GM23338 (cell line): ENCODE measurements around the gene SLC35B4. TPM values are rescaled to one million over a fixed set of nuclear protein-coding genes. Genes with fewer than 3 reads are reported as not detected.
"Not testable (repeated sequence)": the region's sequence is repeated elsewhere in the genome, so short reads cannot be mapped to it uniquely, and the experiment has no call there.

Source experiments
- ATAC-seq: fragments of 200-7000 bp; cut with Tn5 transposase; 3 replicates; pipeline ENCODE4 v1.9.1; 2020
- DNase-seq: peaks from one replicate; pipeline ENCODE4 v3.0.0-alpha.2; 2015; ENCODE audit warnings: low spot score
- H2AFZ ChIP-seq: fragments of 200-600 bp; sonication (generic); 2 replicates; pipeline ENCODE4 v1.8.0; 2016; ENCODE audit warnings: antibody characterized with exemption, mild to moderate bottlenecking, moderate library complexity
- H3F3A ChIP-seq: fragments of 200-600 bp; sonication (generic); replicated peaks from 2 replicates; pipeline ENCODE4 v1.8.0; 2017; ENCODE audit warnings: antibody characterized with exemption, mixed run types, low read depth
- H3K27ac ChIP-seq: fragments of 200-600 bp; sonication (generic); 2 replicates; pipeline ENCODE4 v1.6.1; 2016; ENCODE audit warnings: low read depth
- H3K27me3 ChIP-seq: fragments of 200-600 bp; sonication (generic); 2 replicates; pipeline ENCODE4 v1.8.0; 2016; ENCODE audit warnings: mild to moderate bottlenecking, mixed run types, moderate library complexity; ENCODE audit not compliant: insufficient read depth
- H3K36me3 ChIP-seq: fragments of 200-600 bp; sonication (generic); 2 replicates; pipeline ENCODE4 v1.8.0; 2016; ENCODE audit warnings: mild to moderate bottlenecking; ENCODE audit not compliant: insufficient read depth
- H3K4me1 ChIP-seq: fragments of 200-600 bp; sonication (generic); 2 replicates; pipeline ENCODE4 v1.8.0; 2016; ENCODE audit warnings: mild to moderate bottlenecking, moderate library complexity; ENCODE audit not compliant: insufficient read depth
- H3K4me2 ChIP-seq: fragments of 200-600 bp; sonication (generic); 2 replicates; pipeline ENCODE4 v1.7.1; 2017; ENCODE audit warnings: mixed run types
- H3K4me3 ChIP-seq: fragments of 200-600 bp; sonication (generic); 2 replicates; pipeline ENCODE4 v1.6.1; 2016; ENCODE audit warnings: mixed run types
- H3K79me2 ChIP-seq: fragments of 200-600 bp; sonication (generic); replicated peaks from 2 replicates; pipeline ENCODE4 v1.8.0; 2017; ENCODE audit warnings: mild to moderate bottlenecking; ENCODE audit not compliant: insufficient read depth
- H3K9me2 ChIP-seq: fragments of 200-600 bp; sonication (generic); 2 replicates; pipeline ENCODE4 v1.8.0; 2017; ENCODE audit not compliant: insufficient read depth
- H4K20me1 ChIP-seq: fragments of 200-600 bp; sonication (generic); replicated peaks from 2 replicates; pipeline ENCODE4 v1.8.0; 2017; ENCODE audit warnings: mild to moderate bottlenecking; ENCODE audit not compliant: insufficient read depth
- H3K27ac Mint-ChIP-seq: 2 replicates; pipeline ENCODE4 v1.8.0; 2020; ENCODE audit warnings: inconsistent platforms, mild to moderate bottlenecking, moderate library complexity, mixed read lengths
- H3K27me3 Mint-ChIP-seq: 3 replicates; pipeline ENCODE4 v1.8.0; 2022; ENCODE audit warnings: low read depth, mild to moderate bottlenecking, moderate library complexity, mixed read lengths, inconsistent platforms; ENCODE audit not compliant: insufficient read depth, poor library complexity
- H3K36me3 Mint-ChIP-seq: 3 replicates; pipeline ENCODE4 v1.8.0; 2021; ENCODE audit warnings: low read depth, mild to moderate bottlenecking, inconsistent platforms, moderate library complexity, mixed read lengths
- H3K4me1 Mint-ChIP-seq: 3 replicates; pipeline ENCODE4 v1.8.0; 2020; ENCODE audit warnings: mild to moderate bottlenecking, inconsistent platforms, mixed read lengths
- H3K4me3 Mint-ChIP-seq: 3 replicates; pipeline ENCODE4 v1.8.0; 2021; ENCODE audit warnings: moderate library complexity, mild to moderate bottlenecking, inconsistent platforms, mixed read lengths
- H3K9me3 Mint-ChIP-seq: 3 replicates; pipeline ENCODE4 v1.8.0; 2020; ENCODE audit warnings: moderate library complexity, mild to moderate bottlenecking, inconsistent platforms, mixed read lengths
- ETS1 ChIP-seq: IDR thresholded peaks from 2 replicates; pipeline ENCODE4 v1.6.1; 2016; ENCODE audit warnings: antibody characterized with exemption
- EZH2 ChIP-seq: fragments of 200-600 bp; sonication (generic); IDR thresholded peaks from one replicate; pipeline ENCODE4 v1.8.0; 2017; ENCODE audit warnings: antibody characterized with exemption, mild to moderate bottlenecking, low read depth; ENCODE audit not compliant: unreplicated experiment
- NANOG ChIP-seq: IDR thresholded peaks from 2 replicates; pipeline ENCODE4 v1.6.1; 2016; ENCODE audit warnings: antibody characterized with exemption, borderline replicate concordance
- POLR2AphosphoS5 ChIP-seq: IDR thresholded peaks from 2 replicates; pipeline ENCODE4 v1.6.1; 2016; ENCODE audit warnings: antibody characterized with exemption, low read depth
- STAT1 ChIP-seq: IDR thresholded peaks from one replicate; pipeline ENCODE4 v1.6.1; 2016; ENCODE audit warnings: antibody characterized with exemption; ENCODE audit not compliant: unreplicated experiment
- ZNF462 ChIP-seq: fragments of 250-450 bp; sonication (Bioruptor Pico); IDR thresholded peaks from 2 replicates; pipeline ENCODE4 v1.5.0; 2020; ENCODE audit warnings: mild to moderate bottlenecking, moderate library complexity
- polyA plus RNA-seq: library from polyadenylated mRNA; unstranded; fragments of >200 nt; fragmentation: Nextera tagmentation; extraction: Ambion mirVana; gene quantifications from 2 replicates; pipeline ENCODE4 v1.2.1, GENCODE V29; 2016
- total RNA-seq: library from RNA; depleted of rRNA; stranded (reverse); fragments of >200 nt; shearing (Covaris generic); gene quantifications from 2 replicates; pipeline ENCODE4 v1.2.3, GENCODE V29; 2014

SLC35B4 gene
- total and polyA plus RNA-seq, 2 experiments from 2014 or later, result 22.6 to 29.7 TPM

- not testable (repeated sequence) for ATAC-seq, H4K20me1 ChIP-seq, DNase-seq, H3K27ac Mint-ChIP-seq, H3K4me3 Mint-ChIP-seq, H3K4me2 ChIP-seq, H3K4me3 ChIP-seq, H3K79me2 ChIP-seq, H2AFZ ChIP-seq, H3F3A ChIP-seq, H3K9me3 Mint-ChIP-seq, H3K27ac ChIP-seq, H3K27me3 ChIP-seq, H3K27me3 Mint-ChIP-seq, H3K9me2 ChIP-seq
- H3K4me1 ChIP-seq, result peaks cover 12% of the 10 kb centered on the region
- H3K36me3 ChIP-seq, result peaks cover 10% of the 10 kb centered on the region; the same call in 1 of the 2 replicates
- Mint-ChIP-seq H3K36me3 (peaks cover 42% of the 10 kb centered on the region), H3K4me1 (peaks cover 12% of the 10 kb centered on the region)
Measured at GRCh38 chr7:134295982-134296381, 20.7 kb downstream of the SLC35B4 start.

- no peak overlapping the region for H3K4me2 ChIP-seq
- no peaks in the 10 kb centered on the region for H3K79me2 ChIP-seq
- 0 out of 2 replicates have a peak, but pooled peaks cover 10% of the 10 kb centered on the region for H3K36me3 ChIP-seq
- H4K20me1 ChIP-seq, result no peaks in the 10 kb centered on the region
- H3K27me3 Mint-ChIP-seq, result no peaks in the 10 kb centered on the region
- H3K36me3 Mint-ChIP-seq, result peaks cover 33% of the 10 kb centered on the region
- H3K9me2 ChIP-seq, result no peaks in the 10 kb centered on the region
- H3K4me1 ChIP-seq, result no peaks in the 10 kb centered on the region
- H3K9me3 Mint-ChIP-seq, result no peaks in the 10 kb centered on the region
- no peaks in the 10 kb centered on the region for H3K27me3 ChIP-seq
- ATAC-seq (no peak), DNase-seq (no peak)
- H2AFZ ChIP-seq, result no peak overlapping the region
- no peaks in the 10 kb centered on the region for H3F3A ChIP-seq
- peaks cover 8% of the 10 kb centered on the region for H3K4me1 Mint-ChIP-seq
- no peak overlapping the region for H3K4me3 Mint-ChIP-seq
- TF ChIP-seq NANOG (no peak), ETS1 (no peak), POLR2AphosphoS5 (no peak)
- no peak overlapping the region for H3K4me3 ChIP-seq
- H3K27ac Mint-ChIP-seq, result no peak overlapping the region
- H3K27ac ChIP-seq, result no peak overlapping the region
Measured at GRCh38 chr7:134293002-134293740, 23.6 kb downstream of the SLC35B4 start.

- no peak overlapping the region for H3K4me3 Mint-ChIP-seq
- Histone ChIP-seq H3F3A (no peaks in the 10 kb centered on the region), H3K4me3 (no peak overlapping the region), H2AFZ (no peak overlapping the region), H4K20me1 (no peaks in the 10 kb centered on the region), H3K27ac (no peak overlapping the region), H3K4me1 (no peaks in the 10 kb centered on the region), H3K27me3 (no peaks in the 10 kb centered on the region), H3K36me3 (0 out of 2 replicates have a peak, but pooled peaks cover 5% of the 10 kb centered on the region), H3K4me2 (no peak overlapping the region), H3K9me2 (no peaks in the 10 kb centered on the region), H3K79me2 (no peaks in the 10 kb centered on the region)
- DNase-seq, result no peak
- no peak for ATAC-seq
- no peak overlapping the region for H3K27ac Mint-ChIP-seq
- no peaks in the 10 kb centered on the region for H3K27me3 Mint-ChIP-seq
- peaks cover 8% of the 10 kb centered on the region for H3K4me1 Mint-ChIP-seq
- peaks cover 15% of the 10 kb centered on the region for H3K36me3 Mint-ChIP-seq
- no peaks in the 10 kb centered on the region for H3K9me3 Mint-ChIP-seq
- TF ChIP-seq POLR2AphosphoS5, result no peak
- TF ChIP-seq EZH2, result no peak
- TF ChIP-seq STAT1, result no peak
- TF ChIP-seq ZNF462, result no peak
- TF ChIP-seq NANOG, result no peak
Measured at GRCh38 chr7:134290286-134290685, 26.4 kb downstream of the SLC35B4 start.
